Ovary (tissue), 9 donors: ENCODE results near the gene CACNA1C. TPM values are rescaled to one million over a fixed set of nuclear protein-coding genes. Genes with fewer than 3 reads are reported as not detected.
A peak's percentile ranks its signal among the peaks of the same experiment; 100 is the strongest.

Source experiments
- DNase-seq, 5 donors: peaks; one replicate each; pipeline ENCODE4 v3.0.0-alpha.2; 2019 to 2020
- H3K27ac ChIP-seq, 2 donors: fragments of 200-600 bp; one replicate each; pipeline versions ENCODE4 v1.5.1 to v1.8.0; 2019 to 2022
- H3K27me3 ChIP-seq: fragments of 200-600 bp; one replicate; pipeline ENCODE4 v1.8.0; 2022
- H3K36me3 ChIP-seq: fragments of 200-600 bp; sonication (generic); one replicate; pipeline ENCODE4 v1.5.1; 2019
- H3K4me1 ChIP-seq: one replicate; pipeline ENCODE4 v1.8.1; 2013; ENCODE audit warnings: mild to moderate bottlenecking, moderate library complexity; ENCODE audit not compliant: insufficient read depth
- H3K4me3 ChIP-seq: fragments of 200-600 bp; sonication (generic); one replicate; pipeline ENCODE4 v1.5.1; 2017
- H3K9me3 ChIP-seq, 2 donors: fragments of 200-600 bp in 1 of 2; sonication (generic) in 1 of 2; one replicate each; pipeline versions ENCODE4 v1.5.1 to v1.8.1; 2013 to 2019; ENCODE audit warnings: mild to moderate bottlenecking in 1 of 2, moderate library complexity in 1 of 2
- CTCF ChIP-seq, 3 donors: fragments of 450-650 bp in 2 of 3; fragments of 200-600 bp in 1 of 3; IDR thresholded peaks; one replicate each; pipeline versions ENCODE4 v1.5.1 to v1.8.0; 2016 to 2022; ENCODE audit warnings: antibody characterized with exemption in 3 of 3, mild to moderate bottlenecking in 1 of 3
- EP300 ChIP-seq: sonication (generic); formaldehyde crosslinking; IDR thresholded peaks from one replicate; pipeline ENCODE4 v1.6.1; 2017; ENCODE audit warnings: antibody characterized with exemption
- POLR2A ChIP-seq: fragments of 450-650 bp; IDR thresholded peaks from one replicate; pipeline ENCODE4 v1.6.1; 2017; ENCODE audit warnings: antibody characterized with exemption, mild to moderate bottlenecking, moderate library complexity
- WGBS, 3 donors: extraction: QIAGEN DNeasy Blood & Tissue Kit in 1 of 3; methylation state at CpG; one replicate each; pipeline versions ENCODE4 v1.1.5 to v1.1.7; 2013 to 2017; 5-methylcytosine and 5-hydroxymethylcytosine counted together
- intact Hi-C, 4 donors: fragments of 100-400 bp; cut with DNase I; formaldehyde crosslinking; loops; one replicate each; pipeline versions ENCODE4 v1.11.0 to v1.15.1; 2022 to 2023
- polyA plus RNA-seq, 2 donors: library from polyadenylated mRNA; stranded (reverse); fragments of 200-250 nt in 1 of 2; fragments of 350-450 nt in 1 of 2; fragmentation: Illumina TruSeq in 1 of 2; extraction: RNeasy Lipid Tissue Mini Kit (QIAGEN cat#74804) in 1 of 2; gene quantifications; one replicate each; pipeline ENCODE4 v1.2.3, GENCODE V29; 2013 to 2014
- total RNA-seq, 7 donors: library from RNA; depleted of rRNA in 2 of 7; stranded (reverse); fragments of >200 nt in 2 of 7; fragmentation: NEBNext Ultra II Directional in 3 of 7; extraction: Animal tissue kit (Norgen Biotek cat#: 25700) in 3 of 7; gene quantifications; one replicate each; pipeline versions ENCODE4 v1.1.0 to v1.2.4, GENCODE V29; 2016 to 2023
- donor health status: DM: no; HTN: no; CAD: no; lungs with moderate emphysema.
- donor health status: DM: no; HTN: no; CAD: no.
- donor health status: Bipolar disorder and iron deficiency.
- donor health status: DM: yes; HTN: yes; CAD: no.
- donor health status: DM: no; HTN: no; CAD: no.
- donor health status: DM: yes; HTN: yes; CAD: no.

CACNA1C gene
- total and polyA plus RNA-seq, 9 donors: 2.2 to 8.3 (median 3.7) TPM

GRCh38 chr12:2583091-2583497 lies 530.3 kb downstream of the CACNA1C start:
- no peaks in the 10 kb centered on the region for H3K9me3 ChIP-seq
- no peaks in the 10 kb centered on the region for H3K36me3 ChIP-seq
- intact Hi-C loops: loop anchor here in 3 of 4 donors (5.0 to 10.0 kb wide), 5 partner anchors 288 to 938 kb away; partner anchors contain the start of gene CACNA1C (in 3 of the 3)
- H3K4me3 ChIP-seq: no peak overlapping the region
- peaks cover 2% of the 10 kb centered on the region for H3K4me1 ChIP-seq
- no peak overlapping the region for H3K27ac ChIP-seq
- H3K27me3 ChIP-seq: no peaks in the 10 kb centered on the region
- 2 to 4% (median 2%) methylated on average over 16 to 33 of the region's 33 CpGs for WGBS, 3 donors
- DNase-seq: peak; percentile 26 to 78 (median 69)
- TF ChIP-seq EP300 (no peak), CTCF (IDR thresholded peaks at IDR 0.05) (peak; percentile 24 to 72 (median 72)), POLR2A (no peak)

- no peaks in the 10 kb centered on the region for H3K27me3 ChIP-seq
- H3K36me3 ChIP-seq: no peaks in the 10 kb centered on the region
- TF ChIP-seq POLR2A (no peak), CTCF (IDR thresholded peaks at IDR 0.05) (no peak)
- DNase-seq: no peak
- intact Hi-C loops: loop anchor here in 3 of 4 donors (5.0 to 10.0 kb wide), 5 partner anchors 289 to 939 kb away; partner anchors contain the start of gene CACNA1C (in 3 of the 3)
- H3K27ac ChIP-seq: no peak overlapping the region
- 74 to 84% (median 75%) methylated on average over 9 of the region's 9 CpGs for WGBS, 3 donors
- H3K4me1 ChIP-seq: peaks cover 2% of the 10 kb centered on the region
- H3K9me3 ChIP-seq: no peaks in the 10 kb centered on the region
- no peak overlapping the region for H3K4me3 ChIP-seq
Measured at GRCh38 chr12:2583642-2584401, 531.0 kb downstream of the CACNA1C start.

GRCh38 chr12:2586156-2587038 lies 533.6 kb downstream of the CACNA1C start:
- H3K36me3 ChIP-seq: no peaks in the 10 kb centered on the region
- TF ChIP-seq POLR2A: no peak
- TF ChIP-seq CTCF (IDR thresholded peaks at IDR 0.05): no peak
- no peak for TF ChIP-seq EP300
- H3K4me3 ChIP-seq: no peak overlapping the region
- DNase-seq: no peak
- no peak overlapping the region for H3K27ac ChIP-seq
- no peaks in the 10 kb centered on the region for H3K27me3 ChIP-seq
- H3K4me1 ChIP-seq: peaks cover 2% of the 10 kb centered on the region
- intact Hi-C loops: loop anchor here in 3 of 4 donors (10.0 kb wide), 3 partner anchors 292 to 942 kb away; partner anchors contain the start of gene CACNA1C (in 2 of the 3)
- WGBS, 3 donors: 56 to 66% (median 65%) methylated on average over 12 of the region's 12 CpGs
- H3K9me3 ChIP-seq: no peaks in the 10 kb centered on the region

DNA sequence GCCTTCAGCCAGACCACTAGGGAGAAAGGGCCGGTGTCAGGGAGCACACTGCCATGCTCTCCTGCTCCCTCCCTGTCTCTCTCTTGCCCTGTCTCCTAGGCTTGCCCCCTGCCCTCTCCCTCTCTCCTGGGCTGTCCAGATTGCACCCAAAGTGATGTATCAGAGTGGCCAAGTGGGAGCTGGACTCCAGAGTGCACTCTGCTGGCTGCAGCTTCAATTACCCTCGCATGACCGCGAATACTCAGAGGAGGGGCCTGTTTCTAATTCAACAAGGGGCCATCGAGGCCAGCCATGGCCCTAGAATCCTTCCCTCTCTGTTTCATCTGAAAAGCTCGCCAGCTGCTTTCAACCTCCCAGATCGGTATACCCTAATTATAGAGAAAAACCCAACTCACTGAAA lies 535.6 kb downstream of the CACNA1C start:
- Histone ChIP-seq H3K27me3 (no peaks in the 10 kb centered on the region), H3K9me3 (no peaks in the 10 kb centered on the region), H3K4me1 (no peaks in the 10 kb centered on the region), H3K36me3 (no peaks in the 10 kb centered on the region), H3K27ac (no peak overlapping the region), H3K4me3 (no peak overlapping the region)
- TF ChIP-seq POLR2A (no peak), CTCF (IDR thresholded peaks at IDR 0.05) (no peak), EP300 (no peak)
- 90 to 92% (median 91%) methylated on average over 7 of the region's 7 CpGs for WGBS, 3 donors
- intact Hi-C loops: loop anchor here in 3 of 4 donors (10.0 kb wide), 3 partner anchors 294 to 944 kb away; partner anchors contain the start of gene CACNA1C (in 2 of the 3)
- no peak for DNase-seq
